Epithelial cell of proximal tubule (primary cell): ENCODE results near the gene MYH9. TPM values are rescaled to one million over a fixed set of nuclear protein-coding genes. Genes with fewer than 3 reads are reported as not detected.

Source experiments
- DNase-seq: peaks from one replicate; pipeline ENCODE4 v3.0.0-alpha.2; 2011; ENCODE audit warnings: low read depth
- H3K4me3 ChIP-seq: 2 replicates; pipeline ENCODE4 v1.5.1; 2011; ENCODE audit warnings: low read depth, mild to moderate bottlenecking, low read length
- CTCF ChIP-seq: conservative IDR thresholded peaks from 2 replicates; pipeline ENCODE4 v1.5.1; 2012; ENCODE audit warnings: low read depth, mild to moderate bottlenecking, low read length
- total RNA-seq: library from RNA; depleted of rRNA; stranded (reverse); fragments of >200 nt; gene quantifications from 2 replicates; pipeline ENCODE4 v1.2.3, GENCODE V29; 2015

The MYH9 gene
- total RNA-seq, 1 donor from 2014 or later, result 896 TPM

GRCh38 chr22:36249160-36249559 is 138.6 kb downstream of the MYH9 start:
- TF ChIP-seq CTCF, result no peak
- H3K4me3 ChIP-seq, result no peak overlapping the region
- no peak for DNase-seq

- no peak for DNase-seq
- H3K4me3 ChIP-seq, result no peak overlapping the region
- no peak for TF ChIP-seq CTCF
These were observed 139.8 kb downstream of the MYH9 start for GRCh38 chr22:36247955-36248354.

- no peak for DNase-seq
- H3K4me3 ChIP-seq, result no peak overlapping the region
- TF ChIP-seq CTCF, result no peak
These were observed 141.0 kb downstream of the MYH9 start for GRCh38 chr22:36246718-36247117.

- DNase-seq, result no peak
- no peak overlapping the region for H3K4me3 ChIP-seq
- TF ChIP-seq CTCF, result no peak
These were observed 141.9 kb downstream of the MYH9 start for GRCh38 chr22:36245805-36246356.

GRCh38 chr22:36244522-36245391 is 143.0 kb downstream of the MYH9 start:
- no peak for TF ChIP-seq CTCF
- DNase-seq, result no peak
- H3K4me3 ChIP-seq, result no peak overlapping the region

- no peak overlapping the region for H3K4me3 ChIP-seq
- no peak for DNase-seq
- TF ChIP-seq CTCF, result no peak
These were observed 143.8 kb downstream of the MYH9 start for GRCh38 chr22:36243986-36244385.
